Mesenchymal stem cell (in vitro differentiated cells and primary cell): ENCODE measurements around the gene STRBP.
A peak's percentile ranks its signal among the peaks of the same experiment; 100 is the strongest.

ENCODE experiments used
- DNase-seq: peaks from one replicate; pipeline ENCODE4 v3.0.0-alpha.2; 2013
- H2AFZ ChIP-seq: one replicate; pipeline ENCODE4 v1.6.1; 2013; ENCODE audit warnings: low read depth, mild to moderate bottlenecking, control low read depth, inconsistent platforms, low read length, moderate library complexity
- H2AK5ac ChIP-seq: 2 replicates; pipeline ENCODE4 v1.6.1; 2013; ENCODE audit warnings: low read length, moderate library complexity, mild to moderate bottlenecking, inconsistent platforms; ENCODE audit not compliant: severe bottlenecking
- H2BK120ac ChIP-seq: one replicate; pipeline ENCODE4 v1.6.1; 2013; ENCODE audit warnings: low read depth, mild to moderate bottlenecking, inconsistent platforms, low read length, moderate library complexity
- H2BK12ac ChIP-seq, 2 experiments: one replicate each; pipeline ENCODE4 v1.6.1; 2013; ENCODE audit warnings: inconsistent platforms in 2 of 2, low read length in 2 of 2, mild to moderate bottlenecking in 2 of 2, moderate library complexity in 2 of 2, control low read depth in 1 of 2
- H2BK15ac ChIP-seq: one replicate; pipeline ENCODE4 v1.6.1; 2013; ENCODE audit warnings: mild to moderate bottlenecking, low read depth, inconsistent platforms; ENCODE audit not compliant: poor library complexity, severe bottlenecking
- H2BK5ac ChIP-seq: 2 replicates; pipeline ENCODE4 v1.6.1; 2013; ENCODE audit warnings: low read depth, mild to moderate bottlenecking, low read length, control low read depth, inconsistent platforms; ENCODE audit not compliant: poor library complexity, severe bottlenecking
- H3K14ac ChIP-seq, 2 experiments: one replicate each; pipeline ENCODE4 v1.6.1; 2013; ENCODE audit warnings: inconsistent platforms in 2 of 2, low read length in 2 of 2, control low read depth in 1 of 2, mild to moderate bottlenecking in 1 of 2, moderate library complexity in 1 of 2
- H3K18ac ChIP-seq, 2 experiments: one replicate each; pipeline ENCODE4 v1.6.1; 2013; ENCODE audit warnings: inconsistent platforms in 2 of 2, low read length in 2 of 2, control low read depth in 1 of 2, low read depth in 1 of 2, mild to moderate bottlenecking in 1 of 2
- H3K23ac ChIP-seq, 2 experiments: one replicate each; pipeline ENCODE4 v1.6.1; 2013; ENCODE audit warnings: inconsistent platforms in 2 of 2, low read length in 2 of 2, mild to moderate bottlenecking in 2 of 2, moderate library complexity in 2 of 2, control low read depth in 1 of 2
- H3K27ac ChIP-seq: 2 replicates; pipeline ENCODE4 v1.5.1; 2013; ENCODE audit warnings: mild to moderate bottlenecking, moderate library complexity, low read length, control low read depth, inconsistent platforms; ENCODE audit not compliant: poor library complexity, severe bottlenecking
- H3K27me3 ChIP-seq, 2 experiments: 2 replicates each; pipeline versions ENCODE4 v1.6.1 to v1.7.0; 2013; ENCODE audit warnings: low read length in 2 of 2, mild to moderate bottlenecking in 2 of 2, moderate library complexity in 2 of 2, control low read depth in 1 of 2, inconsistent platforms in 1 of 2; ENCODE audit not compliant: control insufficient read depth in 1 of 2, insufficient read depth in 1 of 2
- H3K36me3 ChIP-seq, 2 experiments: 2 replicates each; pipeline versions ENCODE4 v1.6.1 to v1.7.0; 2013; ENCODE audit warnings: low read length in 2 of 2, control low read depth in 1 of 2, inconsistent platforms in 1 of 2, low read depth in 1 of 2, mild to moderate bottlenecking in 1 of 2; ENCODE audit not compliant: insufficient read depth in 2 of 2, control insufficient read depth in 1 of 2
- H3K4ac ChIP-seq, 2 experiments: one replicate each; pipeline ENCODE4 v1.6.1; 2013; ENCODE audit warnings: inconsistent platforms in 2 of 2, low read length in 2 of 2, mild to moderate bottlenecking in 2 of 2, moderate library complexity in 2 of 2, control low read depth in 1 of 2, low read depth in 1 of 2
- H3K4me1 ChIP-seq: 2 replicates; pipeline ENCODE4 v1.6.1; 2013; ENCODE audit warnings: low read depth, low read length, control low read depth; ENCODE audit not compliant: control insufficient read depth, insufficient read depth
- H3K4me2 ChIP-seq: 2 replicates; pipeline ENCODE4 v1.6.1; 2013; ENCODE audit warnings: low read length, mild to moderate bottlenecking, inconsistent platforms; ENCODE audit not compliant: poor library complexity, severe bottlenecking
- H3K4me3 ChIP-seq, 2 experiments: 2 replicates each; pipeline versions ENCODE4 v1.5.1 to v1.7.0; 2013; ENCODE audit warnings: low read length in 2 of 2, mild to moderate bottlenecking in 2 of 2, control low read depth in 1 of 2, low read depth in 1 of 2; ENCODE audit not compliant: insufficient read depth in 1 of 2
- H3K79me1 ChIP-seq: replicated peaks from 2 replicates; pipeline ENCODE4 v1.6.1; 2013; ENCODE audit warnings: mild to moderate bottlenecking, control low read depth, low read length, inconsistent platforms; ENCODE audit not compliant: poor library complexity, severe bottlenecking
- H3K9ac ChIP-seq: 2 replicates; pipeline ENCODE4 v1.7.0; 2013; ENCODE audit warnings: mild to moderate bottlenecking, low read length, moderate library complexity
- H3K9me3 ChIP-seq: 2 replicates; pipeline ENCODE4 v1.7.0; 2013; ENCODE audit warnings: mild to moderate bottlenecking, low read length; ENCODE audit not compliant: control insufficient read depth
- H4K8ac ChIP-seq: one replicate; pipeline ENCODE4 v1.6.1; 2013; ENCODE audit warnings: inconsistent platforms, mild to moderate bottlenecking, low read length, moderate library complexity
- H4K91ac ChIP-seq: one replicate; pipeline ENCODE4 v1.6.1; 2013; ENCODE audit warnings: mild to moderate bottlenecking, low read length, inconsistent platforms
- WGBS: methylation state at CpG from one replicate; pipeline ENCODE4 v1.1.7; 2013; ENCODE audit warnings: mixed read lengths; 5-methylcytosine and 5-hydroxymethylcytosine counted together

STRBP gene

GRCh38 chr9:123175854-123176629, 92.3 kb downstream of the STRBP start:
- Histone ChIP-seq H3K18ac (no peak overlapping the region), H2AFZ (no peak overlapping the region), H3K27me3 (no peaks in the 10 kb centered on the region), H2BK120ac (no peak overlapping the region), H3K9ac (peak overlapping the region; percentile 16), H3K14ac (no peak overlapping the region), H2BK12ac (no peak overlapping the region), H4K8ac (no peak overlapping the region), H2BK5ac (no peak overlapping the region), H3K4me3 (no peak overlapping the region), H2BK15ac (no peak overlapping the region), H2AK5ac (no peak overlapping the region), H3K4me1 (peaks cover 1% of the 10 kb centered on the region), H3K79me1 (no peaks in the 10 kb centered on the region), H3K4me2 (peak overlapping the region; percentile 42), H3K36me3 (no peaks in the 10 kb centered on the region), H4K91ac (no peak overlapping the region), H3K9me3 (no peaks in the 10 kb centered on the region), H3K4ac (no peak overlapping the region), H3K27ac (no peak overlapping the region), H3K23ac (no peak overlapping the region)
- peak; percentile 56 for DNase-seq
- 94% methylated on average over 4 of the region's 4 CpGs for WGBS

GRCh38 chr9:123174887-123175518, 93.4 kb downstream of the STRBP start:
- H3K18ac ChIP-seq, result no peak overlapping the region
- WGBS, result no CpG with 5 or more reads among the region's 1 CpG
- no peak overlapping the region for H3K4ac ChIP-seq

GRCh38 chr9:123174079-123174478, 94.3 kb downstream of the STRBP start:
- H2AK5ac ChIP-seq, result no peak overlapping the region
- no peak overlapping the region for H2BK120ac ChIP-seq
- H3K79me1 ChIP-seq, result no peaks in the 10 kb centered on the region
- no peak overlapping the region for H3K18ac ChIP-seq
- H2BK5ac ChIP-seq, result no peak overlapping the region
- H3K27ac ChIP-seq, result no peak overlapping the region
- H3K4me1 ChIP-seq, result no peaks in the 10 kb centered on the region
- no peak overlapping the region for H3K14ac ChIP-seq
- no peak overlapping the region for H3K4ac ChIP-seq
- no peak overlapping the region for H2BK15ac ChIP-seq
- H4K8ac ChIP-seq, result no peak overlapping the region
- DNase-seq, result no peak
- no peaks in the 10 kb centered on the region for H3K9me3 ChIP-seq
- H3K23ac ChIP-seq, result no peak overlapping the region
- no peaks in the 10 kb centered on the region for H3K36me3 ChIP-seq
- H3K27me3 ChIP-seq, result no peaks in the 10 kb centered on the region
- no peak overlapping the region for H2BK12ac ChIP-seq
- no peak overlapping the region for H2AFZ ChIP-seq
- no peak overlapping the region for H3K4me3 ChIP-seq
- no peak overlapping the region for H3K9ac ChIP-seq
- 100% methylated on average over 1 of the region's 1 CpG for WGBS
- H4K91ac ChIP-seq, result no peak overlapping the region
- H3K4me2 ChIP-seq, result no peak overlapping the region

More at GRCh38 chr9:123174887-123175518, 93.4 kb downstream of the STRBP start:
- H3K9ac ChIP-seq, result no peak overlapping the region
- H3K27ac ChIP-seq, result no peak overlapping the region
- no peak overlapping the region for H3K23ac ChIP-seq
- no peak overlapping the region for H2AK5ac ChIP-seq
- H2BK12ac ChIP-seq, result no peak overlapping the region
- H2BK120ac ChIP-seq, result no peak overlapping the region
- H3K4me2 ChIP-seq, result no peak overlapping the region
- DNase-seq, result no peak
- H2AFZ ChIP-seq, result no peak overlapping the region
- no peak overlapping the region for H4K91ac ChIP-seq
- H3K9me3 ChIP-seq, result no peaks in the 10 kb centered on the region
- no peak overlapping the region for H3K4me3 ChIP-seq
- H3K27me3 ChIP-seq, result no peaks in the 10 kb centered on the region
- no peaks in the 10 kb centered on the region for H3K36me3 ChIP-seq
- H3K4me1 ChIP-seq, result peaks cover 1% of the 10 kb centered on the region
- no peak overlapping the region for H3K14ac ChIP-seq
- no peak overlapping the region for H2BK5ac ChIP-seq
- no peak overlapping the region for H2BK15ac ChIP-seq
- no peaks in the 10 kb centered on the region for H3K79me1 ChIP-seq
- H4K8ac ChIP-seq, result no peak overlapping the region

- Histone ChIP-seq H3K18ac (no peak overlapping the region), H2AFZ (no peak overlapping the region), H3K14ac (no peak overlapping the region), H2AK5ac (no peak overlapping the region), H3K27ac (no peak overlapping the region), H3K27me3 (no peaks in the 10 kb centered on the region), H3K4me2 (no peak overlapping the region), H3K79me1 (no peaks in the 10 kb centered on the region), H2BK15ac (no peak overlapping the region), H4K8ac (no peak overlapping the region), H2BK120ac (no peak overlapping the region), H3K4me1 (no peaks in the 10 kb centered on the region), H3K4me3 (no peak overlapping the region), H2BK5ac (no peak overlapping the region), H4K91ac (no peak overlapping the region), H3K9me3 (no peaks in the 10 kb centered on the region), H2BK12ac (no peak overlapping the region), H3K23ac (no peak overlapping the region), H3K36me3 (no peaks in the 10 kb centered on the region), H3K4ac (no peak overlapping the region), H3K9ac (no peak overlapping the region)
- no peak for DNase-seq
- WGBS, result 98% methylated on average over 3 of the region's 3 CpGs
Measured at GRCh38 chr9:123169926-123170325, 98.5 kb downstream of the STRBP start.
